HG03520 (cell line): ENCODE results near the gene ZC3H10.
"Not testable (repeated sequence)": the region's sequence is repeated elsewhere in the genome, so short reads cannot be mapped to it uniquely, and the experiment has no call there.

Experiments
- ATAC-seq: cut with Tn5 transposase; IDR thresholded peaks from one replicate; pipeline ENCODE4 v1.9.1; 2021; ENCODE audit warnings: mild to moderate bottlenecking, moderate library complexity; ENCODE audit not compliant: unreplicated experiment

ZC3H10 gene, protein sequence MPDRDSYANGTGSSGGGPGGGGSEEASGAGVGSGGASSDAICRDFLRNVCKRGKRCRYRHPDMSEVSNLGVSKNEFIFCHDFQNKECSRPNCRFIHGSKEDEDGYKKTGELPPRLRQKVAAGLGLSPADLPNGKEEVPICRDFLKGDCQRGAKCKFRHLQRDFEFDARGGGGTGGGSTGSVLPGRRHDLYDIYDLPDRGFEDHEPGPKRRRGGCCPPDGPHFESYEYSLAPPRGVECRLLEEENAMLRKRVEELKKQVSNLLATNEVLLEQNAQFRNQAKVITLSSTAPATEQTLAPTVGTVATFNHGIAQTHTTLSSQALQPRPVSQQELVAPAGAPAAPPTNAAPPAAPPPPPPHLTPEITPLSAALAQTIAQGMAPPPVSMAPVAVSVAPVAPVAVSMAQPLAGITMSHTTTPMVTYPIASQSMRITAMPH

DNA sequence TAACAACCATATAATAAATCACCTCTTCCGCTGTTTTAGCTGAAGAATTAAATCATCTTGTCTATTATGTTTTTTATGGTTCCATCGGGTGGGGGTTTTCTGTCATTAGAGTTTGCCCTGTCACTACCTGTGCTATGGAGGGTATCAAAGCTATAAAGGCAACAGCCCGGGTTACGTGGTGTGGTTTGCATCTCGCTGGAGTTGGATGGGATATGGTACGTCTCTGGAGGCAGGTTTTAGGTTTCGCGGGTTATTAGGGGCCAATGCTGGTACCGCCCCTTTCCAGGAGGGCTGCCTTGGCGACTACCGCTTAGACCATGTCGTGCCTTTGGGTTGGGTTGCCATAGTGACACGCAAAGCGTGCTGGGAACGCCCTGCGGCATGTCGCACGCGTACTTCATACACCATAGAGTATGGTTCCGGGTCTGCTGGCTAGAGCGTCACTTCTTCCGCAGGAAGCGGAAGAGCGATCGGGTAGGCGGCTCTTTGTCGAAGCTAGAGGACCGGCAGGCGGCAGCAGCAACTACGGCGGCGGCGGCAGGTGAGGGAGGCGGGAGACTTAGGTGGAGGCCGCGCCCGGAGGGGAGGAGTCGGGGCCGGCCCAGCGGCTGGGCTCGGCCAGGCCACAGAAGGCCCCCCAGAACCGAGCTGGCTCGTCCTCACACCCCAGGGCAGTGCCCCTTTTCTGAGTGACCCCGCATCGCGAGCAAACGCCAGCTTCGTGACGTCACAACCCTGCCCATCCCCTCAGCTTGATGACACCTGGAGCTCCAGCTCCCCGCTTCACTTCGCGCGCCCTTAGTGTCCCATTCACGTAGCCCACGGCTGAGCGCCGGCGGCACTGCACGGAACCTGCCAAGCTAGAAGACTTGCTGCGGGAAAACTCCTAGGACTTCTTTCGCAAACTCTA, at the start of gene ZC3H10:
ZC3H10 (plus strand) TSS at position 489 of the 910 bp plus-strand sequence. CDS start 2,297 bp downstream, outside the sequence.
- peak; percentile 74 for ATAC-seq

DNA sequence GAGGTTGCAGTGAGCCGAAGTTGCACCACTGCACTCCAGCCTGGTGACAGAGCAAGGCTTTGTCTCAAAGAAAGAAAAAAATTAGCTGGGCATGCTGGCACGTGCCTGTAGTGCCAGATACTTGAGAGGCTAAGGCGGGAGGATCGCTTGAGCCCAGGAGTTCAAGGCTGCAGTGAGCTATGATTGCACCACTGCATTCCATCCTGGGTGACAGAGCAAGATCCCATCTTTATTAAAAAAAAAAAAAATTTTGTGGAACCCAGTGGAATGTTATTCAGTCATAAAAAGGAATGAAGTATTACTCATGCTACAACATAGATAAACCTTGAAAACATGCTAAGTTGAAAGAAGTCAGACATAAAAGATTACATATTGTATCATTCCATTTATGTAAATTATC, 46.4 kb upstream of the ZC3H10 start:
- ATAC-seq, result no peak

DNA sequence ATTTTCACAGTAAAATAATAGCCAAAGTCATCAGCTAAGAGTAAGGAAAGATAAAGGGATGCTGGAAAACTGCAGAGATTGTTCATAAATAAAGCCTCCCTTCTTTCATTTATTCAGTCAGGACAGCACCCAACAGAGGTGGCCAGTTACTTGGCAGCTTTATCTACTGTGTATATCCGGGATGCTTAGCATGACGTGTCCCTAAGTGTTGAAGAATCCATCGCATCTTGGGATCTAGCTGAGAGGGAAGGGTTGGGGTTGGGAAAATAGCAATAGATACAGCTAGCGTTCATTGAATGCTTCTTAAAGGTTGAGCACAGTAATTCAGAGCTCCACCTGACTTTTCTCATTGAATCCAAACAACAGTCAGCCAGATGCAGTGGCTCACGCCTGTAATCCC, 43.7 kb upstream of the ZC3H10 start:
- ATAC-seq, result no peak

DNA sequence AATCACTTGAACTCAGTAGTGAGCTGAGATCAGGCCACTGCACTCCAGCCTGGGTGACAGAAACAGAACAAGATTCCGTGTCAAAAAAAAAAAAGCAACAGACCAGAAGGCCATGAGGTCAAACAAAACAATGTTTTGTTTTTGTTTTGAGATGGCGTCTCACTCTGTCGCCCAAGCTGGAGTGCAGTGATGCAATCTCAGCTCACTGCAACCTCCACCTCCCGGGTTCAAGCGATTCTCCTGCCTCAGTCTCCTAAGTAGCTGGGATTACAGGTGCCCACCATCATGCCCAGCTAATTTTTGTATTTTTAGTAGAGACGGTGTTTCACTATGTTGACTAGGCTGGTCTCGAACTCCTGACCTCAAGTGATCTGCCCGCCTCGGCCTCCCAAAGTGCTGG, 40.1 kb upstream of the ZC3H10 start:
- not testable (repeated sequence) for ATAC-seq

DNA sequence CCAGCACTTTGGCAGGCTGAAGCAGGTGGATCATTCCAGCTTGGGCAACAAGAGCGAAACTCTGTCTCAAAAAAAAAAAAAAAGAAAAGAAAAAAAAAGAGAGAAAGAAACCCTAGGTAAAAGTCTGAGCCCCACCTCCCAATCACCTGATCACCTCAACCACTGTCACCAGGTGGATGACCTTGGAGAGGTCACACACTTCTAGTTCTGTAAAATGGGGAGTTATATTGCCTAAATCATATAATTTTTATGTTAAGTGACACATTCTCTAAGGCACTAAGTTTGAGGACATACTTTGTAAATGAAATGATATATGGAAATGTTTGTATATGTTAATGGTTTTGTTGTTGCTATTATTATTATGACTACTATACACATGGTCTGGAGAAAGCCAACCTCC, 39.6 kb upstream of the ZC3H10 start:
- ATAC-seq, result no peak

DNA sequence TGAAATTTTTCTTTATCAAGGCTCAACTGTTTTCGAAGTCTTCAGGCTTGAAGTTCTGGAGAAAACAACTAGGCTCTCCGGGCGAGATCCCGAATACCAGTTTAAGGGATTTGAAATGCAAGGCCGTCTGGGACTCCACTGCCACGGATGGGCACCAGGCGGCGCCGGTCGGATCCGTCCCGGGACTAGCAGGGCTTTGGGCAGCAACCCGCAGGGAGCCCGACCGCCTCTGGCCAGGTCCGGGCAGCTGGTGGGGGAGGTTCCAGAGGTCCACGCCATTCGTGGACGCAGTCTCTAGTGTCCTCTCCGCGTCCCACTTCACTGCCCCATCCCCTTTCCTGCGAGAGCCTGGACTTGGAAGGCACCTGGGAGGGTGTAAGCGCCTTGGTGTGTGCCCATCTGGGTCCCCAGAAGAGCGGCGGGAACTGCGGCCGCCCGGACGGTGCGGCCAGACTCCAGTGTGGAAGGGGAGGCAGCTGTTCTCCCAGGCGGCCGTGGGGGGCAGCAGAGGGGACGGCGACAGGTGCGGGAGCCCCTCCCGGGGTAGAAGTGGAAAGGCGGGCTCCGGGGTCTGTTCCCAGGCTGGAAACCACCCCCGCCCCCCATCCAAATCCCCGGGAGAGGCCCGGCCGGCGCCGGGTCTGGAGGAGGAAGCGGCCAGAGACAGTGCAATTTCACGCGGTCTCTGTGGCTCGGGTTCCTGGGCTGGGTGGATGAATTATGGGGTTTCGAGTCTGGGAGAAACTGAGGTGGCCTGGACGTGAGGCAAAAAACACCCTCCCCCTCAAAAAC, 38.9 kb upstream of the ZC3H10 start:
- no peak for ATAC-seq

DNA sequence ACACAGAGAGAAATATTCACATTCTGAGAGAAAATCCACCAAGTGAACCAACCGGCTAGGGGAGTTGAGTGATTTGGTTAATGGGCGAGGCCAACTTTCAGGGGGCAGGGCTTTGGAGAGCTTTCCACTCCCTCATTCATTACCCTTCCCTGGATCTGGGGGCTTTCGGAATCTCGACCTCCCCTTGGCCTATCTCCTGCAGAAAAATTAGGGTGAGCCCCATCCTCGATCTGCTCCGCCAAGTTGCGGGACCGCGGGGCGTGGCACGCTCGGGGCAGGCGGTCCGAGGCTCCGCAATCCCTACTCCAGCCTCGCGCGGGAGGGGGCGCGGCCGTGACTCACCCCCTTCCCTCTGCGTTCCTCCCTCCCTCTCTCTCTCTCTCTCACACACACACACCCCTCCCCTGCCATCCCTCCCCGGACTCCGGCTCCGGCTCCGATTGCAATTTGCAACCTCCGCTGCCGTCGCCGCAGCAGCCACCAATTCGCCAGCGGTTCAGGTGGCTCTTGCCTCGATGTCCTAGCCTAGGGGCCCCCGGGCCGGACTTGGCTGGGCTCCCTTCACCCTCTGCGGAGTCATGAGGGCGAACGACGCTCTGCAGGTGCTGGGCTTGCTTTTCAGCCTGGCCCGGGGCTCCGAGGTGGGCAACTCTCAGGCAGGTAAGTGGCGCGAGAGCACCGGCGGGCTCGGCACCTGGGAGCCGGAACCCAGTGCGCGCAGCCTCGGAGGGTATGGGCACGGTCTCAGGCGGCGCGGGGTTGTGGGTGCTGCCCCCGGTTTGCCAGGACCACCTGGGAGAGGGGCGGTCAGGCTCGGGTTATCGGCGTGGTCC, 38.1 kb upstream of the ZC3H10 start, which contains the start of gene ERBB3:
ERBB3 (plus strand) TSS at position 443 of the 833 bp plus-strand sequence; CDS start at position 579, 136 bp downstream.
- no peak for ATAC-seq

DNA sequence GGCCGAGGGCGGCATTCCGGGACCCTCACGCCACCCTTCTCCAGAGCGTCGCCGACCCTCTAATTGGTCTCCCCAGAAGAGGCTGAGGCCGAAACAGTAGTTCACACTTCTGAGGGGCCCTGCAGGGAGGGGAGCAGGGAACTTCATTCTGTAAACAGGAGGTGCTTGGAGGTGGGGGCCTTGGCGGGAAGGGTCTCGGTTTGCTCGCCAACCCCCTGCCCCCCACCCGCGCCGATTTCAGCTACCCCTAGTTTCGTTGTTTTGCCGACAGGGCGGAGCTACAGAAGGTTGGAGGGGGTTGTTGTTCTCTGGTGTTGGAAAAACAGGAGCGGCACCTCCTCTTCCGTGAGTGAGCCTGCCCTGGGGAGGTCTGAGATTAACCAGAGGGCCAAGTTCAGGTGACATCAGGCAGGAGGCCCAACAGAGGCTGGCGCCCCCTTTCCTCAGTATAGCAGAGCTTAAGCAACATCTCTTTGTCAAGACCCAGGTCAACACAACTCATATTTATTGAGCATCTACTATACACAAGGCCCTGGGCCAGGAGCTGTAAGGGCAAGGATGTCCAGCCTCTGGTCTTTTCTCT, 37.4 kb upstream of the ZC3H10 start:
- no peak for ATAC-seq

DNA sequence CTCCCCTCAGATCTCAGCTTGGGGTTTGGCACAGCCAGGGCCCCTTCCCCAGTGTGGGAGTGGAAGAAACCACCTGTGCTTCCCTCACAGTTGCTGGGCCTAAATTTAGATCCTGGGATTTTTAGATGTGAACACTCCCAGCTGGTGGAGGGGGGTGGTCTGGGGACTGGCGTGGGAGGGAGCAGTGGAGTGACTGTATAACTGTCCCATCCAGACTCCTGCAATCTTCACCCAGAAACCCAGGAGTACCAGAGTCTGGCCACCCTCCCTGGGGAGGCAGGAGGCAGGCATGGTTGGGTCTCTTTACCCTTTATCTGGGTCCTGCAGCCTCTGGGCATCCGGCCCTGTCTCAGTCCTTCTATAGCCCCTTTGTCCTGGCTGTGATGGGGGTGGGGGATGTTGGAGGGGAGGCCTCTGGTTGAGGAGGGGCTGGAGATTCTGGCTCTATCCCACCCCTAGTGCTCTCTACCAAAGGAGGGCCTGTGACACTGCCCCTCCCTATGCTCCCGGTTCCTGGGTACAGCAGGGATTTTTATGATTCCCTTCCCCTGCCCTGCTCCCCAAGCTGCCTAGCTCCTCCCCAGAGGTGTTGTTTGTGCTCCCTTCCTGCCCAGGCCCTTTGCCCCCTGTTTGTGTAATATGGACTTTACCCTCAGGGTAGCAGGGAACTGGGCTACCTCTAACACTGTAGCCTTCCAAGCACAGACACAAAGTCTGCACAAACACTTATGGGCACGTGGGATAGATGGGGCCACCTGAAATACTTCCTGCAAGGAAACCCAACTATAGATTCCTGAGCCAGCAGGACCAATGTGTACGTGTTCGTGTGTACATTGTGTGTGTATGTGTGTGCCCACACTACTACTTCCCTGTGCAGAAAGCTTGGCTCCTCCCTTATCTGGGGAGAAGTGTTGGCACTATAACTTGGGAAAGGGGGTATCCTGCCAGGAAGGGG, 36.4 kb upstream of the ZC3H10 start:
- ATAC-seq, result no peak

DNA sequence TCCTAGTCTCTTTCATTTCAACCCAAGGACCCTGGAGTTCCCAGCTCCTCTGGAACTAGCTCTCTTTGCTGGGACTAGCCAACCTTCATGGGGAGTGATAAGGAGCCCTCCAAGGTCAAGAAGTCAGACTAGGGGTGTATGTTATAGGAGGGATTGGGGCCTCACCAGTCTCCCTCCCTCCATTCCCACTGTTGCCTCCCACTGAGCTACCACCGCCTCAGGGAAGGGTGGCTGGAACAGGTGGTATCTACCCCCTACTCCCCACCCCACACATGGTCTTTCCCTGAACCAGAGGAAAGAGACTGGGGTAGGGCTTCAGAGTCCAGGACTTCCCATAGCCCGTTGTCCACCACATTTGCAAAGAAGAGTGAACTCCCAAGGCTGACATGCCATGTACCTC, 35.7 kb upstream of the ZC3H10 start:
- no peak for ATAC-seq

DNA sequence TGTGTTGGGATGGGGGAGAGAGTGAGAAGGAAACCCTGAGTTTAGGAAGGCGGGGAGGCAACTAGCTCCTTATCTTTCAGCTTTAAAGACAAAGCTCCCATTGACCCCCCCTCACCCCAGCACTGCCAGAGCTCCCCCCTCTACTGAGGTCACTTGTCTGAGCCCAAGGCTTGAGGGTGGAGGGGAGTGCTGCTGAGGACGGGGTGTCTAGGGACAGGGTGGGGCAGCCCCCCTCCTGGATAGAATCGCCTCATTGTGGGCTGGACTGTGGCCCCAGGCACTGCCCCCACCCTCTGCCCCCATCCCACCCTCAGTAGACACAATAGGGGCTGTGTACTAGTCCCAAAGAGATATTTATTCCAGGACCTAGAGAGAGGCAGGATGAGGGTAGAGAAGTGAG, 35.1 kb upstream of the ZC3H10 start:
- no peak for ATAC-seq

DNA sequence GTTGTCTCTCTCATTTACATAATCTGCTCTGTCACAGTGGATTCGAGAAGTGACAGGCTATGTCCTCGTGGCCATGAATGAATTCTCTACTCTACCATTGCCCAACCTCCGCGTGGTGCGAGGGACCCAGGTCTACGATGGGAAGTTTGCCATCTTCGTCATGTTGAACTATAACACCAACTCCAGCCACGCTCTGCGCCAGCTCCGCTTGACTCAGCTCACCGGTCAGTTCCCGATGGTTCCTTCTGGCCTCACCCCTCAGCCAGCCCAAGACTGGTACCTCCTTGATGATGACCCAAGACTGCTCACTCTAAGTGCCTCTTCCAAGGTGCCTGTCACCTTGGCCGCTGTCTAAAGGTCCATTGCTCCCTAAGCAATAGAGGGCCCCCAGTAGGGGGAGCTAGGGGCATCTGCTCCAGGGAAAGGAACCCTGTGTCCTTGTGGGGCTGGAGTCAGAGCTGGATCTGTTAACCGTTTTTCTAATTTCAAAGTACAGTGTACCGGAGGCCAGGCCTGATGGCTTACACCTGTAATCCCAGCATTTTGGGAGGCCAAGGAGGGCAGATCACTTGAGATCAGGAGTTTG, 33.0 kb upstream of the ZC3H10 start:
- ATAC-seq, result no peak

DNA sequence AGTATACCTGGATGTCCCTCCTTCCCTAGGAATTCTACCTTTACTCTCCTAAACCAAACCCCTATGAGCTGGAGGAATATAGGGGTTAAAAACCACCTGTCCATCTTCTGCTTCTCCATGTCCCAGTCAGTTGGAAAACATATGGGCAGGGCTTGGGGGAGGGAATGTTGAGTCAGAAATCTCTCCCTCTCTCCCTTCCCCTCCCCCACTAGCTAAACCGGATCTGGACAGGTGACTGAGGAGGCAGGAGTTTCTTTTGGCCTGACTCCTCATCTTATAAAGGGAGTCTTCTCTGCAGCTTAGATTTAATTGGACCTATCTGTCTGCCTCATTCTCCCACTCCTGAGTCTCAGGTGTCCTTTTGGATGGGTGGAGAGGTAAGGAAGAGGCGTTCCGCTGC, 32.0 kb upstream of the ZC3H10 start:
- ATAC-seq, result no peak

DNA sequence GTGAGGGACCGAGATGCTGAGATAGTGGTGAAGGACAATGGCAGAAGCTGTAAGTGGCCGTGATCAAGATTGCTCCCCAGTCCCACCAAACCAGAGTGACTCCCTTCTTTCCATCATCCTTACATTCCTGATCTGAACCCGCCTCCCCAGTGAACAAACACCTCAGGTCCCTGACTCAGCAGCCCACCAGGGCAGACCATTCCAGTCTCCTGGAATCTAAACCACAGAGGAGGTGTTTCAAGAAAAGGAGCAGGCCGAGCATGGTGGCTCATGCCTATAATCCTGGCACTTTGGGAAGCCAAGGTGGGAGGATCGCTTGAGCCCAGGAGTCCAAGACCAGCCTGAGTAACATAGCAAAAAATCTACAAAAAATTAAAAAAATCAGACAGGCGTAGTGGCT, 31.5 kb upstream of the ZC3H10 start:
- no peak for ATAC-seq

DNA sequence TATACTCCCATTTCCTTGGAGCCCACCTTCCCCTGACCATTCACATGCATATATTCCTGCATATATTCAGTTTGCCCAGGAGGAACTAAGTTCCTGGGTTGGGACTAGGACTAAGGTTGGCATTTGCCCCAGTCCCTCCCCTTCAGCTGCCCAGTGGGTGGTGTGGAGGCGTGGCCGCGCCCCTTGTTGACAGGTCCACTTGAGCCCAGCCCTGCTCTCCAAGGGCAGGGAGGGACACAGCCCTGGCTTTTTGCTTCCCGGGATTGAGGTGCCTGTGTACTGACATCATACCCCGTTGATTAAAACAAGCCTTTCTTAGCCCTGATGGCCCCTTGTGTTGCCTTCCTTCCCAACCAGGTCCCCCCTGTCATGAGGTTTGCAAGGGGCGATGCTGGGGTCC, 30.8 kb upstream of the ZC3H10 start:
- no peak for ATAC-seq

DNA sequence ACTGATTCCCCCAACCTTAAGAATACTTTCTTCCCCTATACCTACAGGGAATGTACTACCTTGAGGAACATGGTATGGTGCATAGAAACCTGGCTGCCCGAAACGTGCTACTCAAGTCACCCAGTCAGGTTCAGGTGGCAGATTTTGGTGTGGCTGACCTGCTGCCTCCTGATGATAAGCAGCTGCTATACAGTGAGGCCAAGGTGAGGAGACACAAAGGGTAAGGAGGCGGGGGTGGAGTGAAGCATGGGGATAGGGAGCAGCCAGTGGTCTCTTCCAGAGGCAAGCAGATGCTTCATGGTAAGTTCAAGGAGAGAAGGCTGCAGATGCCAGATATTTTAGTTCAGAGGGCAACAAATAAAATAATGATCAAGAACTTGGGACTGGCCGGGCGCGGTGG, 20.3 kb upstream of the ZC3H10 start:
- no peak for ATAC-seq

DNA sequence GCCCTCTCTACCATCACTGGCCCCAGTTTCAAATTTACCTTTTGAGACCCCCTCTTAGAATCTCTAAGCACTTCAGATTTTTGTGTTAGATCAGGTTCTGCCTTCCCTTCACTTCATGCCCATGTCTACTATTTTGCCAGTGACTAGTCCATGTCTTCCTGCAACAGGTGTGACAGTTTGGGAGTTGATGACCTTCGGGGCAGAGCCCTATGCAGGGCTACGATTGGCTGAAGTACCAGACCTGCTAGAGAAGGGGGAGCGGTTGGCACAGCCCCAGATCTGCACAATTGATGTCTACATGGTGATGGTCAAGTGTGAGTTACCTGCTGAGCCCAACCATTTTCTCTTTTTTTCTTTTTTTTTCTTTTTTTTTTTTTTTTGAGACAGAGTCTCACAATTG, 19.5 kb upstream of the ZC3H10 start:
- ATAC-seq, result no peak

DNA sequence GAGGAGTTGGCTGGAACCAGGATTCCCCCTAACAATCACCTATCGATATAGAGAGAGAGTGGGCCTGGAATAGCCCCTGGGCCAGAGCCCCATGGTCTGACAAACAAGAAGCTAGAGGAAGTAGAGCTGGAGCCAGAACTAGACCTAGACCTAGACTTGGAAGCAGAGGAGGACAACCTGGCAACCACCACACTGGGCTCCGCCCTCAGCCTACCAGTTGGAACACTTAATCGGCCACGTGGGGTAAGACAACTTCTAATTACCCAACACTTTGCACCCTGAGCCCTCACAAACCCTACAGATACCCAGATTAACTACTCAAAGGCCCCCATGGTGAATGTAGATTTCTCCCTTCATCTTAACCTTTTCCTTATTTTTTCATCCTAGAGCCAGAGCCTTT, 18.3 kb upstream of the ZC3H10 start:
- ATAC-seq, result no peak
